CD4-positive, CD25-positive, alpha-beta regulatory T cell (primary cell): Measurements from ENCODE around the gene ADCY10. TPM values are rescaled to one million over a fixed set of nuclear protein-coding genes. Genes with fewer than 3 reads are reported as not detected.
"Not testable (repeated sequence)": the region's sequence is repeated elsewhere in the genome, so short reads cannot be mapped to it uniquely, and the experiment has no call there.

Experiments
- ATAC-seq, 2 donors: fragments of 150-1000 bp; cut with Tn5 transposase; one replicate each; pipeline ENCODE4 v1.10.0; 2021; ENCODE audit warnings: low read depth in 2 of 2, moderate number of reproducible peaks in 2 of 2, moderate library complexity in 1 of 2
- DNase-seq, 3 donors: peaks; one replicate each; pipeline versions ENCODE4 v3.0.0 to v3.0.0-alpha.2; 2012 to 2022; ENCODE audit warnings: mixed read lengths in 1 of 3
- H3K27ac ChIP-seq: one replicate; pipeline ENCODE4 v1.7.0; 2013; ENCODE audit warnings: mild to moderate bottlenecking, low read length; ENCODE audit not compliant: insufficient read depth, poor library complexity, severe bottlenecking
- H3K27me3 ChIP-seq: one replicate; pipeline ENCODE4 v1.7.0; 2013; ENCODE audit warnings: low read length; ENCODE audit not compliant: control insufficient read depth, insufficient read depth
- H3K36me3 ChIP-seq: one replicate; pipeline ENCODE4 v1.7.0; 2013; ENCODE audit warnings: mild to moderate bottlenecking, low read length, moderate library complexity; ENCODE audit not compliant: control insufficient read depth, insufficient read depth
- H3K4me1 ChIP-seq: 2 replicates; pipeline ENCODE4 v1.7.0; 2013; ENCODE audit warnings: mild to moderate bottlenecking, low read length; ENCODE audit not compliant: insufficient read depth, control insufficient read depth, poor library complexity, severe bottlenecking
- H3K4me3 ChIP-seq: one replicate; pipeline ENCODE4 v1.7.0; 2013; ENCODE audit warnings: low read depth, mild to moderate bottlenecking, low read length, moderate library complexity
- H3K9me3 ChIP-seq, 2 experiments: 1 replicate in 1 of 2; 2 replicates in 1 of 2; pipeline ENCODE4 v1.7.0; 2013; ENCODE audit warnings: low read length in 2 of 2, mild to moderate bottlenecking in 1 of 2, moderate library complexity in 1 of 2; ENCODE audit not compliant: control insufficient read depth in 2 of 2
- H3K27ac Mint-ChIP-seq, 3 donors: one replicate each; pipeline ENCODE4 v1.8.0; 2020 to 2022; ENCODE audit warnings: mild to moderate bottlenecking in 3 of 3, mixed read lengths in 3 of 3, moderate library complexity in 2 of 3
- H3K27me3 Mint-ChIP-seq: one replicate; pipeline ENCODE4 v1.8.0; 2022; ENCODE audit warnings: mild to moderate bottlenecking, mixed read lengths
- H3K36me3 Mint-ChIP-seq: one replicate; pipeline ENCODE4 v1.8.0; 2020; ENCODE audit warnings: mixed read lengths
- H3K4me1 Mint-ChIP-seq, 4 donors: one replicate each; pipeline ENCODE4 v1.8.0; 2020 to 2022; ENCODE audit warnings: mixed read lengths in 4 of 4, mild to moderate bottlenecking in 1 of 4
- H3K4me3 Mint-ChIP-seq, 4 donors: one replicate each; pipeline ENCODE4 v1.8.0; 2020 to 2022; ENCODE audit warnings: mild to moderate bottlenecking in 4 of 4, mixed read lengths in 4 of 4, moderate library complexity in 3 of 4
- H3K9me3 Mint-ChIP-seq, 7 donors: one replicate each; pipeline ENCODE4 v1.8.0; 2020 to 2022; ENCODE audit warnings: mixed read lengths in 7 of 7, mild to moderate bottlenecking in 3 of 7, moderate library complexity in 2 of 7
- polyA plus RNA-seq, 4 donors: library from polyadenylated mRNA; unstranded; fragments of 300-500 nt; fragmentation: Illumina TruSeq; gene quantifications; one replicate each; pipeline ENCODE4 v1.2.3, GENCODE V29; 2021
- total RNA-seq: library from RNA; stranded (reverse); gene quantifications from one replicate; pipeline ENCODE4 v1.2.3, GENCODE V29; 2022

ADCY10 gene
- total and polyA plus RNA-seq, 5 donors from 2014 or later: 0.10 TPM; not detected in 4

DNA sequence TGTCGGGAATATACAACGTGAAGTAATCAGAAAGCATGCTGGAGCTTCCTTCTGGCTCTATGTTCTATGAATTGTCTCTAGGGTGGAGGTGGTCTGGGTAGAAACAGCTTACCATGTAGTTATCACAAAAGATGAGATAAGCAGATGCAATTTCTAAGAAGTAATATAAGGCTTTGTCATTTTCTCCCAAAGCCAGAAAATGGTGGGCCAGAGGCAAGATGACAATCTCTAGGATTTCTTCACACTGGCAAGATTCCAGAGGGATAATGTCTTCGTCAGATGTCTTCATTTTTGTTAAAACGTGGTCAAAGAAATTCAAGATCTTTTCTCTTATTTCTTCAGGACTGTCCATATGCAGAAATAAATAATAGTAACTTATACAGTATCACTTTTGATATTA is 77.7 kb downstream of the ADCY10 start:
- DNase-seq (no peak), ATAC-seq (no peak)
- H3K4me1 Mint-ChIP-seq: peaks cover 0 to 4% (median 0%) of the 10 kb centered on the region in 4 donors
- no peaks in the 10 kb centered on the region for H3K27me3 Mint-ChIP-seq
- Histone ChIP-seq H3K4me1 (no peaks in the 10 kb centered on the region), H3K9me3 (no peaks in the 10 kb centered on the region), H3K36me3 (no peaks in the 10 kb centered on the region), H3K27ac (no peak overlapping the region), H3K4me3 (no peak overlapping the region), H3K27me3 (peaks cover 5% of the 10 kb centered on the region)
- H3K4me3 Mint-ChIP-seq: no peak overlapping the region
- H3K9me3 Mint-ChIP-seq: no peaks in the 10 kb centered on the region
- H3K27ac Mint-ChIP-seq: no peak overlapping the region
- no peaks in the 10 kb centered on the region for H3K36me3 Mint-ChIP-seq

DNA sequence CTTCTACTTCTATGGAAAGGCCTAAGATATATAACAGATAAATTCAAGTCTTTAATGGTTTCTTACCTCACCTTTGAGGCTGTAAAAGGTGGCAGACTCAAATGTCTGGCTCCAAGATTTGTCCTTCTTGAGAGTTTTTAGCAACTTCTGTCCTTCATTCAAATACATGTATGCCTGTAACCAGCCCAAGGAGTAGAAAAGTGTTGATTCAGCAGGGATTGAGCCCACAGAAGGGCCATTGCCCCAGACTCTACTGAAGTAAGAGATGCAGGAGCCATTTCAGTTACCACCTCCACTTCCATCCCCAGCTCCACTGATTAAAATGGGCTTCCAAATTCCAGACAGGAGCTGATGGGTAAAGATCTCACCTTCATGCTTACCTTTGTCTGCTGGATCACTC is 80.0 kb downstream of the ADCY10 start:
- H3K27ac ChIP-seq: no peak overlapping the region
- H3K9me3 Mint-ChIP-seq: no peaks in the 10 kb centered on the region

DNA sequence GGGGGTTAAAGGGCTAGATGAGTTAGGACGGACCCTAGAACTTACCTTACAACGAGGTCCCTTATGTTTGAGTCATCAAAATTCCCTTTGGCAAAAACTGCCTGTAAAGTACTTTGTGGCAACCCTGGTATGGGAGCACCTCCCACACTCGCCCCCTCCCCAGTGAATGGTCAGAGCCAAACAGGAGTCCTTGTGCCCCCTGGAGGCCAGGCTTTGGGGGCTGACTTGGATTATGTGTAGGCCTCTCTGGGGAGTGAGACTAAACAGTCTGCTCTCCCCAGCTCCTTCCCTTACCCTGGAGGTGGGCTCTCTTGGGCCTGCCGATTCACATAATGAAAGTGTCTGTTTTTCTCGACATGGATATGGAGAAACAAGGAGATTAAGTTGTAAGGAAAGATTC is 81.2 kb downstream of the ADCY10 start:
- no peak overlapping the region for H3K27ac ChIP-seq
- no peaks in the 10 kb centered on the region for H3K9me3 ChIP-seq
- no peak for ATAC-seq
- no peaks in the 10 kb centered on the region for H3K9me3 Mint-ChIP-seq
- H3K27me3 ChIP-seq: no peaks in the 10 kb centered on the region
- H3K4me3 Mint-ChIP-seq: no peak overlapping the region
- no peak for DNase-seq
- peaks cover 0 to 4% (median 0%) of the 10 kb centered on the region in 4 donors for H3K4me1 Mint-ChIP-seq
- H3K36me3 ChIP-seq: no peaks in the 10 kb centered on the region
- H3K36me3 Mint-ChIP-seq: no peaks in the 10 kb centered on the region
- H3K27ac Mint-ChIP-seq: no peak overlapping the region
- H3K4me3 ChIP-seq: no peak overlapping the region
- H3K4me1 ChIP-seq: no peaks in the 10 kb centered on the region
- H3K27me3 Mint-ChIP-seq: peaks cover 5% of the 10 kb centered on the region

More for the DNA sequence above, 80.0 kb downstream of the ADCY10 start:
- H3K27me3 Mint-ChIP-seq: peaks cover 5% of the 10 kb centered on the region
- no peak overlapping the region for H3K4me3 ChIP-seq
- H3K36me3 Mint-ChIP-seq: no peaks in the 10 kb centered on the region
- no peaks in the 10 kb centered on the region for H3K36me3 ChIP-seq
- no peaks in the 10 kb centered on the region for H3K9me3 ChIP-seq
- H3K4me3 Mint-ChIP-seq: no peak overlapping the region
- H3K27me3 ChIP-seq: peaks cover 5% of the 10 kb centered on the region
- DNase-seq: no peak
- H3K4me1 Mint-ChIP-seq: peaks cover 0 to 4% (median 0%) of the 10 kb centered on the region in 4 donors
- no peak overlapping the region for H3K27ac Mint-ChIP-seq
- H3K4me1 ChIP-seq: no peaks in the 10 kb centered on the region
- no peak for ATAC-seq

DNA sequence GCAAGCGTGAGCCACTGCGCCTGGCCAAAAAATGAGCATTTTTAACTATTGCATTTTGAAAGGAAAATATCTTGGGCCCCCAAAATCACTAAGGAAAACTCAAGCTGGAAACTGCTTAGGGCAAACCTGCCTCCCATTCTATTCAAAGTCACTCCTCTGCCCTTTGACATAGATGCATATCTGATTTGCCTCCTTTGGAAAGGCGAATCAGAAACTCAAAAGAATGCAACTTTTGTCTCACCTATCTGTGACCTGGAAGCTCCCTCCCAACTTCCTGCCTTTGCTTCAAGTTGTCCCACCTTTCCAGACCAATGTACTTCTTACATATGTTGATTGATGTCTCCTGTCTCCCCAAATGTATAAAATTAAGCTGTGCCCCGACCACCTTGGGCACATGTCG is 83.3 kb downstream of the ADCY10 start:
- not testable (repeated sequence) for H3K4me1 ChIP-seq, H3K36me3 ChIP-seq, H3K27me3 Mint-ChIP-seq, H3K9me3 Mint-ChIP-seq, H3K36me3 Mint-ChIP-seq, H3K4me3 Mint-ChIP-seq, ATAC-seq, H3K4me3 ChIP-seq, H3K27me3 ChIP-seq, H3K27ac ChIP-seq, H3K27ac Mint-ChIP-seq, H3K9me3 ChIP-seq, H3K4me1 Mint-ChIP-seq, DNase-seq

DNA sequence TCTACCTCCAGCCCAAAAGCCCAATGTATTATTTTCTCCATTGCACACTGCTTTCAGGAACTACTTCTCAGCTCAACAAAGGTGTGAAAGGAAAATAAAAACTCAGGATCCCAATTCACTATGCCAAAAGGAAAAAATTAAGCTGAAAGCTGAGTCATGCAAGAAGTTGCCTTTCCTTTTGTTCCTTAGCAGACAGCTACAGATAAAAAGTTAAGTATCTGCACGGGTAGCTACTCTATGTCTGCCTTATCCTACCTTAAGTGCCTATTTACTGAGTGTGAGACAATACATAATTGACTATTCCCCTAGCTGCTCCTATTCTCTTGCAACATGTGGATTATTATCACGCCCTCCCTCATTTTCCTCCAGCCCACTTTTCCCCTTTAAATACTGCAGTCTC is 84.1 kb downstream of the ADCY10 start:
- Histone ChIP-seq H3K27me3 (no peaks in the 10 kb centered on the region), H3K36me3 (no peaks in the 10 kb centered on the region), H3K4me3 (no peak overlapping the region), H3K9me3 (no peaks in the 10 kb centered on the region), H3K4me1 (no peaks in the 10 kb centered on the region), H3K27ac (no peak overlapping the region)
- Mint-ChIP-seq H3K36me3 (no peaks in the 10 kb centered on the region), H3K27ac (no peak overlapping the region), H3K9me3 (peaks cover 0 to 2% (median 0%) of the 10 kb centered on the region in 7 donors), H3K4me3 (no peak overlapping the region), H3K4me1 (peaks cover 0 to 4% (median 0%) of the 10 kb centered on the region in 4 donors), H3K27me3 (peaks cover 10% of the 10 kb centered on the region)
- no peak for ATAC-seq
- DNase-seq: no peak

DNA sequence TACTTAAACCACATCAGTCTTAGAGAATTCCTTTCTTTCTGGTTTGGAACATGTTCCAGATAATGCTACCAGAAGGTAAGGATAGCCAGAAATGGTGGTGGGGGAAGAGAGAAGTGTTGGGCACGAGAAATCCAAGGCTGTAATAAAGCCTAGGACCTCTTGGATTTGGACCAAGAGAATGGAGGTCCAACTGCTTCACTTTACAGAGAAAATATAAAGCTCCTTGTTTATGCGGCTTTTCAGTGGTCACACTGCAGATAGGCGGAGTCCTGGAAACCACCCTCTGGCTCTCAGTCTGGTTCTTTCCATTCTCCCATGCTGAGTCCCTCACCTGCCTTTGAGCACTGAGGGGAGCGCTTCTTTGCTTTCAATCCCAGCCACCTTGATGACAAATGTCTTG is 87.8 kb downstream of the ADCY10 start:
- DNase-seq (no peak), ATAC-seq (no peak)
- Histone ChIP-seq H3K9me3 (no peaks in the 10 kb centered on the region), H3K27me3 (peaks cover 4% of the 10 kb centered on the region), H3K4me1 (no peaks in the 10 kb centered on the region), H3K4me3 (no peak overlapping the region), H3K27ac (no peak overlapping the region), H3K36me3 (no peaks in the 10 kb centered on the region)
- H3K4me1 Mint-ChIP-seq: no peaks in the 10 kb centered on the region
- no peaks in the 10 kb centered on the region for H3K36me3 Mint-ChIP-seq
- peaks cover 17% of the 10 kb centered on the region for H3K27me3 Mint-ChIP-seq
- H3K27ac Mint-ChIP-seq: no peak overlapping the region
- no peak overlapping the region for H3K4me3 Mint-ChIP-seq
- H3K9me3 Mint-ChIP-seq: peaks cover 0 to 2% (median 0%) of the 10 kb centered on the region in 7 donors

DNA sequence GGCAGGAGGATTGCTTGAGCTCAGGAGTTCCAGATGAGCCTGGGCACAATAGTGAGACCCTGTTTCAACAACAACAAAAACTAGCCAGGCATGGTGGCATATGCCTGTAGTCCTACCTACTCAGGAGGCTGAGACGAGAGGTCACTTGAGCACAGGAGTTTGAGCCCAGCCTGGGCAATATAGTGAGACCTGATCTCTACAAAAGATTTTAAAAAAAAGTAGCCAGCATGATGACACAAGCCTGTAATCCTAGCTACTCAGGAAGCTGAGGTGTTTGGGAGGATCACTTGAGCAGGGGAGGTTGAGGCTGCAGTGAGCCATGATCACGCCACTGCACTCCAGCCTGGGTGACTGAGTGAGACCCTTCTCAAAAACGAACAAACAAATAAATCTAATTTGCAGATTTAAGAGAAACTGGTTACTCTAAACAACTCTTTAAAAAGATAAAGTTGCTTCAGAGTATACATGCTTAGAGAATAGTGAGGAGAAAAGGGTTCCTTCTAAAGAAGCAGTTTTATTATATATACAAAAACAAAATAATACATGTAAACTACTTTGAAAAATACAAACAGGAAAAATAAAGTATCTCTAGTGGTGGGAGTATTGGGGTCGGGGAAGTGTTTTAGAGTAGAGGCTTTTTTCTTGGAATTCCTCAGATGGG is 88.4 kb downstream of the ADCY10 start:
- H3K4me1 Mint-ChIP-seq: no peaks in the 10 kb centered on the region
- no peaks in the 10 kb centered on the region for H3K36me3 Mint-ChIP-seq
- Histone ChIP-seq H3K27ac (no peak overlapping the region), H3K36me3 (no peaks in the 10 kb centered on the region), H3K4me1 (no peaks in the 10 kb centered on the region), H3K4me3 (no peak overlapping the region), H3K27me3 (peaks cover 4% of the 10 kb centered on the region), H3K9me3 (no peaks in the 10 kb centered on the region)
- no peak for ATAC-seq
- peaks cover 0 to 2% (median 0%) of the 10 kb centered on the region in 7 donors for H3K9me3 Mint-ChIP-seq
- DNase-seq: no peak
- H3K4me3 Mint-ChIP-seq: no peak overlapping the region
- H3K27me3 Mint-ChIP-seq: peaks cover 18% of the 10 kb centered on the region
- H3K27ac Mint-ChIP-seq: no peak overlapping the region

DNA sequence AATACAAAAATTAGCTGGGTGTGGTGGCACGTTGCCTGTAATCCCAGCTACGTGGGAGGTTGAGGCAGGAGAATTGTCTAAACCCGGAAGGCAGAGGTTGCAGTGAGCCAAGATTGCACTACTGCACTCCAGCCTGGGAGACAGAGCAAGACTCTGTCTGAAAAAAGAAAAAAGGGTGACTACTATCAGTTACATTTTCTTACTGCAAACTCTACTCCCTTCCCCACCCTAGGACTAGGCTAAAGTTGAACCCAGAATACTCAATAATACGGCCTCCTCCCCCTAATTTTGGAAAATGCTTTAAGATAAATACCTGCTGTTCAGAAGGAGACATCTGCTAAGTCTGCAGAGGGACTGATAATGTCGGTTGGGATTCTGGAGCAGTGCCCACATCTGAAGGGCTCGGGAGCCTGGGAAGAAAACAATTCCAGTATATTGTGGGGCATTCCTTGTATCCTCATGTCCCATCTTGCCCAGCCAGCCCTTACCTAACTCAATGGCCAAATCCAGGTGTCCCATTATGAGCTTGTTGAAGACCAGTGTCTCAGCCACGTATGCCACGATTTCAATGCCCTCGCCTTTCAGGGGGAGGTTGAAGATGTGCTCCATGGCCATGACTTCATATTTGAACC is 89.7 kb downstream of the ADCY10 start:
- H3K27ac ChIP-seq: no peak overlapping the region
- H3K36me3 ChIP-seq: no peaks in the 10 kb centered on the region
- DNase-seq: no peak
- H3K4me3 ChIP-seq: no peak overlapping the region
- H3K4me1 ChIP-seq: peaks cover 5% of the 10 kb centered on the region
- peaks cover 18% of the 10 kb centered on the region for H3K27me3 Mint-ChIP-seq
- ATAC-seq: no peak
- peaks cover 0 to 3% (median 0%) of the 10 kb centered on the region in 7 donors for H3K9me3 Mint-ChIP-seq
- H3K27me3 ChIP-seq: peaks cover 4% of the 10 kb centered on the region
- H3K4me1 Mint-ChIP-seq: peaks cover 0 to 5% (median 0%) of the 10 kb centered on the region in 4 donors
- no peak overlapping the region for H3K4me3 Mint-ChIP-seq
- H3K9me3 ChIP-seq: no peaks in the 10 kb centered on the region
- no peaks in the 10 kb centered on the region for H3K36me3 Mint-ChIP-seq
- H3K27ac Mint-ChIP-seq: no peak overlapping the region
